ENCODE results near the gene ABLIM1. TPM values are rescaled to one million over a fixed set of nuclear protein-coding genes. Genes with fewer than 3 reads are reported as not detected.

ABLIM1 gene
- total and polyA plus RNA-seq, 10 of the 15 experiments (the other 5 are each of a cell fraction or from before 2014, with no cell fraction given) = 14.2 to 50.5 (median 28.1) TPM

DNA sequence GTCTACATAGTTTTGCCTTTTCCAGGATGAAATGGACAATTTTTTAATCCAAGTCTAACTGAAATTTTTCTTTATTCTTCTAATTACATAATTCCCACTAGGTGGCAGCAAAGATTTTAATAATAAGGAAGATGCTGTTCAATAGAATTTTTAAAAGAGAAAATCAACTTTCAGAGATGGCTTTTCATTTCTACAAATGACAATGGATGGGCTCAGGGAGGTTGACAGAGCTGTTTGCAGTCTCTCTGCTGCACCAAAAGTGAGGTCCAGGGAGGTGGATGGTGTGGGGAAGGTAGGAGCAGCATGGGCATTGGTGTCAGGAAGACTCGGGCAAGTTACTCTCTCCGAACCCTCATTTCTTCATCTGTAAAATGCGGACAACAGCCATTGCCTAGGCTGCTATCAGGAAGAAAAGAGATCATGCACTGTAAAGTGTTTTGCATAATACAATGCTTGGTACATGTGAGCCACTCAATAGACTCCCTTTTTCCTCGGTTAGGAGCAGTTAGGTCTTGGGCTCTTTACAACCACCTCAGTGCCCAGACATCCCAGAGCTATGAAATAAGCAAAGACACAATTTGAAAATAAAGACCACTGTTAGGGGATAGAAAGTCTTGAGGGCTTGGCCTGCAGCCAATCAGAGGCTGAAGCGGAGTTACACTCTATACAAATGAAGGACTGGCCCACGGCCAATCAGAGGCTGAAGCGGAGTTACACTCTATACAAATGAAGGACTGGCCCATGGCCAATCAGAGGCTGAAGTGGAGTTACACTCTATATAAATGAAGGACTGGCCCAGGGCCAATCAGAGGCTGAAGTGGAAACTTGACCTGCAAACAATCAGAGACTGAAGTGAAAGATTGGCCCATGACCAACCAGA lies 107.1 kb downstream of the ABLIM1 start:
- Histone ChIP-seq H3K9me3 (replicated peaks; ENCODE audit: control insufficient read depth, insufficient read depth, low read length) (no peaks in the 10 kb centered on the region), H3K9ac (ENCODE audit: control insufficient read depth, insufficient read depth, low read length) (no peak overlapping the region), H3K36me3 (ENCODE audit: control insufficient read depth in 2 of 2, insufficient read depth in 2 of 2, low read length in 1 of 2) (no peaks in the 10 kb centered on the region), H3K4me3 (no peak overlapping the region), H3K27ac (ENCODE audit: control insufficient read depth, insufficient read depth) (no peak overlapping the region), H3K4me2 (ENCODE audit: control insufficient read depth, insufficient read depth) (no peak overlapping the region), H3K4me1 (ENCODE audit: control insufficient read depth, insufficient read depth, low read length) (no peaks in the 10 kb centered on the region), H3K27me3 (replicated peaks in 1 of 2; ENCODE audit: control insufficient read depth in 2 of 2, insufficient read depth in 2 of 2, low read length in 1 of 2) (no peaks in the 10 kb centered on the region; a peak in 1 of 4 replicates), H3K79me2 (ENCODE audit: control insufficient read depth, insufficient read depth, low read length) (no peaks in the 10 kb centered on the region), H4K20me1 (ENCODE audit: control insufficient read depth, insufficient read depth) (no peaks in the 10 kb centered on the region), H2AFZ (ENCODE audit: control insufficient read depth, low read depth, low read length) (no peak overlapping the region)
- ATAC-seq (no peak; the same call in 2 of the 3 replicates), DNase-seq (ENCODE audit: low read depth, low spot score) (no peak), FAIRE-seq (peak; percentile 89)
- BruUV-seq (replicated peaks) = no TSS peak
- in situ Hi-C loops (cut with MboI) = no loop called here
- WGBS (ENCODE audit: insufficient coverage, insufficient replicate concordance, low lambda C conversion rate, missing lambda C conversion rate) = 82% methylated on average over 6 of the region's 7 CpGs
- ChIA-PET POLR2A (no interaction called here), SMC1A (ENCODE audit: uncharacterized antibody, unreplicated experiment) (interaction anchor here (0.8 to 1.3 kb wide), 6 partner anchors 10 to 579 kb away, joined by 3 to 4 read pairs (median 3); partner anchors contain the start of gene FHIP2A), RAD21 (ENCODE audit: unreplicated experiment) (interaction anchor here (1.1 kb wide), 1 partner anchor 579 kb away, joined by 3 read pairs; no protein-coding TSS in a partner anchor), CTCF (interaction anchor here (1.1 to 3.7 kb wide), 12 partner anchors 9 to 579 kb away, joined by 3 to 17 read pairs (median 6); partner anchors contain the start of gene FHIP2A)
- TF ChIP-seq RAD21 (IDR thresholded peaks at IDR 0.05; ENCODE audit: insufficient read depth, low read depth, low read length) (peak; percentile 41), SMC3 (IDR thresholded peaks at IDR 0.05; ENCODE audit: borderline replicate concordance, low read length) (peak; percentile 53; the same call in 1 of the 2 replicates), JUNB (IDR thresholded peaks at IDR 0.05) (no peak)
- TF ChIP-seq, protein P1, sequence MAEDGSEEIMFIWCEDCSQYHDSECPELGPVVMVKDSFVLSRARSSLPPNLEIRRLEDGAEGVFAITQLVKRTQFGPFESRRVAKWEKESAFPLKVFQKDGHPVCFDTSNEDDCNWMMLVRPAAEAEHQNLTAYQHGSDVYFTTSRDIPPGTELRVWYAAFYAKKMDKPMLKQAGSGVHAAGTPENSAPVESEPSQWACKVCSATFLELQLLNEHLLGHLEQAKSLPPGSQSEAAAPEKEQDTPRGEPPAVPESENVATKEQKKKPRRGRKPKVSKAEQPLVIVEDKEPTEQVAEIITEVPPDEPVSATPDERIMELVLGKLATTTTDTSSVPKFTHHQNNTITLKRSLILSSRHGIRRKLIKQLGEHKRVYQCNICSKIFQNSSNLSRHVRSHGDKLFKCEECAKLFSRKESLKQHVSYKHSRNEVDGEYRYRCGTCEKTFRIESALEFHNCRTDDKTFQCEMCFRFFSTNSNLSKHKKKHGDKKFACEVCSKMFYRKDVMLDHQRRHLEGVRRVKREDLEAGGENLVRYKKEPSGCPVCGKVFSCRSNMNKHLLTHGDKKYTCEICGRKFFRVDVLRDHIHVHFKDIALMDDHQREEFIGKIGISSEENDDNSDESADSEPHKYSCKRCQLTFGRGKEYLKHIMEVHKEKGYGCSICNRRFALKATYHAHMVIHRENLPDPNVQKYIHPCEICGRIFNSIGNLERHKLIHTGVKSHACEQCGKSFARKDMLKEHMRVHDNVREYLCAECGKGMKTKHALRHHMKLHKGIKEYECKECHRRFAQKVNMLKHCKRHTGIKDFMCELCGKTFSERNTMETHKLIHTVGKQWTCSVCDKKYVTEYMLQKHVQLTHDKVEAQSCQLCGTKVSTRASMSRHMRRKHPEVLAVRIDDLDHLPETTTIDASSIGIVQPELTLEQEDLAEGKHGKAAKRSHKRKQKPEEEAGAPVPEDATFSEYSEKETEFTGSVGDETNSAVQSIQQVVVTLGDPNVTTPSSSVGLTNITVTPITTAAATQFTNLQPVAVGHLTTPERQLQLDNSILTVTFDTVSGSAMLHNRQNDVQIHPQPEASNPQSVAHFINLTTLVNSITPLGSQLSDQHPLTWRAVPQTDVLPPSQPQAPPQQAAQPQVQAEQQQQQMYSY (CRISPR knock-in tag; IDR thresholded peaks at IDR 0.05) = no peak
- TF ChIP-seq, protein P2, sequence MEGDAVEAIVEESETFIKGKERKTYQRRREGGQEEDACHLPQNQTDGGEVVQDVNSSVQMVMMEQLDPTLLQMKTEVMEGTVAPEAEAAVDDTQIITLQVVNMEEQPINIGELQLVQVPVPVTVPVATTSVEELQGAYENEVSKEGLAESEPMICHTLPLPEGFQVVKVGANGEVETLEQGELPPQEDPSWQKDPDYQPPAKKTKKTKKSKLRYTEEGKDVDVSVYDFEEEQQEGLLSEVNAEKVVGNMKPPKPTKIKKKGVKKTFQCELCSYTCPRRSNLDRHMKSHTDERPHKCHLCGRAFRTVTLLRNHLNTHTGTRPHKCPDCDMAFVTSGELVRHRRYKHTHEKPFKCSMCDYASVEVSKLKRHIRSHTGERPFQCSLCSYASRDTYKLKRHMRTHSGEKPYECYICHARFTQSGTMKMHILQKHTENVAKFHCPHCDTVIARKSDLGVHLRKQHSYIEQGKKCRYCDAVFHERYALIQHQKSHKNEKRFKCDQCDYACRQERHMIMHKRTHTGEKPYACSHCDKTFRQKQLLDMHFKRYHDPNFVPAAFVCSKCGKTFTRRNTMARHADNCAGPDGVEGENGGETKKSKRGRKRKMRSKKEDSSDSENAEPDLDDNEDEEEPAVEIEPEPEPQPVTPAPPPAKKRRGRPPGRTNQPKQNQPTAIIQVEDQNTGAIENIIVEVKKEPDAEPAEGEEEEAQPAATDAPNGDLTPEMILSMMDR (IDR thresholded peaks at IDR 0.05 in 2 of 3, conservative IDR thresholded peaks at IDR 0.05 in 1 of 3; ENCODE audit: control insufficient read depth in 2 of 3, extremely low read depth in 1 of 3, insufficient read depth in 1 of 3, low read depth in 3 of 3, low read length in 3 of 3) = peak in 2 of 3 experiments; percentile 37 to 42; a peak in 3 of 6 replicates
- intact Hi-C loops (cut with micrococcal nuclease; ENCODE audit: unreplicated experiment) = loop anchor here (1.0 to 5.0 kb wide), 4 partner anchors 152 to 578 kb away; no protein-coding TSS in a partner anchor
